HG03558 (cell line): ENCODE results near the gene UNC79.

Experiments
- ATAC-seq: cut with Tn5 transposase; IDR thresholded peaks from one replicate; pipeline ENCODE4 v1.9.1; 2021; ENCODE audit warnings: moderate number of reproducible peaks; ENCODE audit not compliant: unreplicated experiment; ENCODE audit errors: extremely low read depth

Gene UNC79

DNA sequence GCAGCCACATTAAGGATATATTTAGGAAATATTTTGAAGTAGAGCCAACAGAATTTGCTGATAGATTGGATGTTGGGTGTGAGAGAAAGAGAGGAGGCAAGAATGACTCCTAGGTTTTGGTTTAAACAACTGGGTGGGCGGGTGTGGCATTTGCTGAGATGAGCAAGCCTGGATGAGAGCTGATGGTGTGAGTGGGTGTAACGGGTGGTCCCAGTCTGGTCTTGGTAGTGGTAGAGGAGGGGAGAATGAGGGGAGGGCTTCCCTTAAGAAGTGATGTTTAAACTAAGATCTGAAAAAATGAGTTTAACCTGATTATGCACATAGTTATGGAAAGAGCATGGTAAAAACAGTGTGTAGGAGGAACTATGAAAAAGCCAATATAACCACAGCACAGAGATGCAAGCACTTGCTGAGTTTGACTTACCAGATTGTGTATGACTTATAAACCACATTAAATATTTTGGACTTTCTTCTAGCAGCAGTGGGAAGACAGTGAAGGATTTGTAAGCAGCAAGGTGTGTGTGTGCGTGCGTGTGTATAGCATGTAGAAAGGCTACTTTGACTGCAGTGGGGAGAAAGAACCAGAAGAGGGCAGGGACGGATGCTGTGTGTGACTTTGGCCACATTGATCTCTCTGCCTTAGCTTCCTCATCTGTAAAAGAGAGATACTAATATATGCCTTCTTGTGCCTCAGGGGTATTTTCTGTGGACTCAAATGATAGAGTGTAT, 217.9 kb downstream of the UNC79 start:
- ATAC-seq: no peak

DNA sequence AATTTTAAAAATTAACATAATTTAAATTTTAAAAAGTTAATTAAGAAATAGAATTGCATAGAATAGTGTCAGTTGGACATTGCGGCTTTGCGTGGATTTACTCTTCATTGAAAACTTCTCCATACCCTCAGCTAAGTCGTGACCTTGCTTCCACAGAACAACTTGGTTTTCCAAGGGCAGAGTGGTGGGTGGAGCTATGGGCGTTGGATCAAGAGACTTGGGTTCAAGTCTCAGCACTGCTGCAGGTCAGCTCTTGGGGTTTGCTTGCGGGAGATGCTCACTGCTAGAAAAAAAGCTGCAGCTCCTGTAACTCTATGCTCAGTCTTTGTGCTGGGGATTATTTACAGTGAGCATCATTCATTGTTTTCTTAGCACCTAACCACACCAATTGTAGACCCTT, 223.9 kb downstream of the UNC79 start:
- no peak for ATAC-seq

DNA sequence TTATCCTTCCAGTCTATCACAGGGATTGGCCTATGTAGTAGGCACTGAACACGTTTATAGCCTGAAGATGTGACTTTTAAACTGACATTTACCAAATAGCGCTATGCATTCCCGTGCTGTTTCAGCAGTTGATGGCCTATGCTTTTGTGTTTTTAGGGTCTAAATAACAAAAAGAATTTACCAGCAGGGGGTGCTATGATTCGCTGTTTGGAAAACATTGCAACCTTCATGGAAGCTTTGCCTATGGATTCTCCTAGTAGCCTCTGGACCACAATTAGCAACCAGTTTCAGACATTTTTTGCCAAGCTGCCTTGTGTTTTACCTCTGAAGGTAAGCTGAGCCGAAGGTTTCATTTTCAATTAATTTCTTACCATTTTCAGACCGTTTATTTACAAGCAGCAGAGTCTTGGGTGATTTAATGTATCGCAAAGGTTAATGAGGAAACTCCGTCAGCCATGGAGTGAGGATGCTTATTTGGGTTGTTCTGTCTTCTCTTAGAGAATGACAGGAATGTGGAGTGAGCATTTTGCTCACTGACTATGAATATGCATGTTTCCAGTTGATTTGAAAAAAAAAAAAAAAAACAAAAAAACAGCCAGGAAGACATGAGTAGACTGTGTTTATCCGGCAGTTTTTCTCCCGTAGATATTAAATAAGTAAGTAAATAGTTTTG, 224.5 kb downstream of the UNC79 start:
- ATAC-seq: no peak

DNA sequence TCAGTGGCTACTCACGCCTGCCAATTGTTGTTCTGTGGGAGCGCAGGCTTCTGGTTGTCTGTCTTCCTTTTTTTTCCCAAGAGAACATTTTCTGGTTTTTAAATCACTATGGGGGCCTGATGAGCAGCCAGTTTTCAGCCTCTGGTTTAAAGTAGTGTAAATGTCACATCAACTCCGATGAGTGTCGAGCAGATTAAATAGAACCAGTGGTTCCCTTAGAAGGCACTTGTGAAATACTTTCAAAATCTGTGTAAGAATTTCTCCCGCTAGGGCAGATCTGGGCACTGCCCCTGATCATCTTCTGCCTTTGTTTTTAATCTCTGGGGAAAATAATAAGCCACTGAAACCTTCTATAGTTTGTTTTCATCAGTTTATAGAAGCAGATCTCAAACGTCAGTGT, 227.1 kb downstream of the UNC79 start:
- ATAC-seq: no peak

GRCh38 chr14:93663317-93663716, 232.6 kb downstream of the UNC79 start:
- no peak for ATAC-seq

- ATAC-seq: no peak
Observed at GRCh38 chr14:93665169-93665568, 234.4 kb downstream of the UNC79 start.

DNA sequence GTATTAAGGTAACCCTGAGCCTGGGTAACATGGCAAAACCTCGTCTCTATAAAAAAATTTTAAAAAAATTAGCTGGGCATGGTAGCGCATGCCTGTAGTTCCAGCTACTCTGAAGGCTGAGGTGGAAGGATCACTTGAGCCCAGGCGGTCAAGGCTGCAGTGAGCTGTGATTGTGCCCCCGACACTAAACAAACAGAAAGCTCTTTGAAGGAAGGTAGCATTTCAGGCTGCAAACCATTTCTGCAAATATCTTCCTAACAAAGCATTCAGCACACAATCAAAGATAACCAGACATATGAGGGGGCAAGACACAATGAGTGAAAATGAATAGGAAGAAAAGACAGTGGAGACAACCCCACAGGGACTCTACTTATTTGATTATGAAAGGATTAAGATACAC, 238.9 kb downstream of the UNC79 start:
- ATAC-seq: no peak

DNA sequence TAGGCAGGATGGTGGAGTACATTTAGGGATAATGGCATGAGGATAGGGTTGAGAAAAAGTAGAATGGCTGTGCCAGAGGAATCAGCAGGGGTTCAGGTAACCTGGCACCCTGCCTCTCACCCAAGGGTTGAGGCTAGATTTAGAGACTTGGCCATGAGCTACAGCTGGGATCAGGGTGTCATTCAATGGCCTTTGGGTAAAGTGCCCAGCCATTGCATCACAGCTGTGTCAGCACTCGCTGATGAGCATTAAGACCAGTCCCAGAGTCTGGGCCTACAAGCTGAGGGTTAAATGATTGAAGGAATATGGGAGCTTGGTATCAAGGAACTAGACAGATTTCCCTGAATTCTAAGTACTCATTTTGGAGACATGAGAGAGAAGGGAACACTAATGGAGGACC, 243.6 kb downstream of the UNC79 start:
- ATAC-seq: no peak

DNA sequence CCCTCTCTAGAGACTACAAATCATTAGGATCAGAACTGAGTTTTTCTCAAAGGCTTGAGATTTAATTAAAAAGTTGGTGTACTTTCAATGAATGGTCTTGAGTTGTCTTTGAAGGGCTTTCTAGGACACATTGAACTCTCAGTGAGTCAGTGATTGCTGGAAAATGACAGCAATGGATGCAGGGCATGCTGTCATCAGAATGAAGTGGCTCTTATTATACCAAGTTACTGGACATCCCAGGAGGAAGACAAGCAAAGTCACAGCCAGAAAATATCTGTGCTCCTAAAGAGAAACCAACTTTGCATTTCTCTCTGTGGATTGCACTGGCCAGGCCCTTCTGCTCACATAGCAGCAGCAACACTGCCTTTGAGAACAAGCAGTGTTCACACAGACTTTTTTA, 244.9 kb downstream of the UNC79 start:
- ATAC-seq: no peak

GRCh38 chr14:93676416-93676958, 245.7 kb downstream of the UNC79 start:
- ATAC-seq: no peak

DNA sequence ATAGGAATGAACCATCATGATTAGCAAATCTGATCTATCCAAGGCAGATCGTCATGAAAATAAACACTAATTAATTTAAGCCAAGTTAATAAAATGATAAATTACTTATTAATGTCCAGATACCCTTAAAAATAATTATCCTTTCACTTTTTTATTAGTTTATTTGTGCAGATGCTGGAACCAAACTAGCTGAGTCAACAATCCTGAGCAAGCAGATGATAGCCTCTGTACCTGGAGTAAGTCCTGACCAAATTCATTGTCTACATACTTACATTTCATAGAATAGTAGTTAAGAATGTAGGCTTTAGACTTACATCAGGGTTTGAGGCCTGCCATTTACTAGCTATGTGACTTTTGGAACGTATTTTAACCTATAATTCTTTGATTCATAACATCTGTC, 251.7 kb downstream of the UNC79 start:
- no peak for ATAC-seq

- ATAC-seq: no peak
Observed at GRCh38 chr14:93683226-93683625, 252.5 kb downstream of the UNC79 start.

DNA sequence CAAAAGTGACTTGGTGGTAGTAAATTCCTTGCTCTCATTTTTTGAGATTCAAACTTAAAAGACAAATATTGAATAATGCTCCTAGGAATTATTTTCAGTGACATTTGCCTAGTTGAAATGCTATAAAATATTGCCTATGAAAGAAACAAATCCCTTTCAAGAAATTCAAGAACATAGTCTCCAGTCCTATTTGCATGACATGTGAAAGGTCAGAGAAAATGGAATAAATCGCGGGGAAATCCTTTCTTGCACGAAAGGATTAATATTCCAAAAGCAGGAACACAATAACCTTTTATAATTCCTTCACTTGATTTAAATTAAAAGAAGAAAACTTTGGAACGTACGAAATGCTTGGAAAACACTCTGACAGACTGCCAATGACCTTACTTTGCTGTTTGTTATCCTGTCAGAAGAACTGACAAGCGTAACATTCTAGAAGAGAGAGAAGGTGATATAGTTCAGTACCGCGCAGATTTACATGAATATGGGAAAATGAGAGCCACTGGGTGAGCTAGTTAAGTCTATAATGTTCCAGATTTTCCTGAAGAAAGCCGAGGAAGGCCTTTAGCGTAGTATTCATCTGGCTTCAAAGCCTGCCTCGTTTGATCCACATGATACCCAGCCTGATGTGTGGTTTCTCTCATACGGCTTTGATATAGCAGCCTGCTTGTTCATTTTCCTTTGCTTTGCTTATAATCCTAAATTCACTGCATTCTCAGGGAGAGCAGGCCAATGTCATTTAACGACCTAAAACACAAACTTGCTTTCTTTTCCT, 254.6 kb downstream of the UNC79 start:
- no peak for ATAC-seq

GRCh38 chr14:93686268-93686667, 255.5 kb downstream of the UNC79 start:
- ATAC-seq: no peak

- ATAC-seq: no peak
Observed at GRCh38 chr14:93688239-93688666, 257.5 kb downstream of the UNC79 start.

GRCh38 chr14:93688820-93689219, 258.1 kb downstream of the UNC79 start:
- no peak for ATAC-seq

GRCh38 chr14:93690146-93690545, 259.4 kb downstream of the UNC79 start:
- ATAC-seq: no peak

DNA sequence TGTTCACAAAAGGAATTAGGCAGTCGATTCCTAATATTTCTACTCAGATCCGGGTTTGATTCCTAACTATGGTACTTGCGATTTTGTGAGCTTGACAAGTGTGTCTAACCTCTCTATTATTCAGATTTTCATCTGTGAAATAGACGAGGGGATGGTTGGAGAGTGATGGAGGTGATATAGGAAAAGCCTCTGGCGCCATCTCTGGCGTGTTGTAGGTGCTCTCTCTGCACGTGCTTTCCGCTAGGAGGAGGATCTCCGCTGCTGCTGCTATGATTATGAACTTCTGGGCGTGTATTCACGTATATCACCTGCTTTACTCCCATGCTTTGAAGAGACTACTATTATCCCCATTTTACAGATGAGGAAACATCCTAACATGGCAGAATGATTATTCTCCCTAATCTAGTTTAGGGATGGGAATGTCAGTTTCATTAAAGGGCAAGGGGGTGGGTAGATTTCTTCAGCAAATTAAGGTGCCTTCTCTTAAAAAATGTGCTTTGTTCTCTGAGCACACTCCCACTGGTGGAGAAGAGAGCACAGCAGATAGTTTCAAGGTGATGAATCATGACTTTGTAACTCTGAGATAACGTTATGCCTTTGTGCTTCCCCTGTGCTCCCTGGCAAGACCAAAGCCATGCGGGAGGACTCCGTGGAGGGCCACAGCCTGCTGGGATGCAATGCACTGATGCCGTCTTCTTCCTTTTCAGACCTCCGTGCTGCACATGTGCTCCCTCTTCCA, 260.5 kb downstream of the UNC79 start:
- no peak for ATAC-seq

DNA sequence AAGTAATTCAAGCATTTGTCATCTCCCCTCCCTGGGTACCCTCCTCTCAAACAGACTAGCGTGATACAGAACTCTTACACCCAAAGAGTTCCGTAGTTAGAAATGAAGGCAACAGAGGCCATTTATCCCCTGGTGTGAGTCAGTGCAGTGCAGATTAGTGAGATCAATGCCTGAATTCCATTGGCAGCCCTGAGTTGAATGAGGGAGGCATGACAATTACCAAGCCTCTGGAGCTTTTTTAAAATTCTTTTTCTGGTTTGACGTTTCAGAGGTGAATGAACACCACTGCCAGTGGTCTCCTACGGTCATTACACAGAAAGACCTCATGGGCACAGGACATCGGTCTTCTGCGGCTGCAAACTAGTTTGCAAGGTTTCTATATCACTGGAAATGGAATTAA, 263.2 kb downstream of the UNC79 start:
- no peak for ATAC-seq

GRCh38 chr14:93700928-93701327, 270.2 kb downstream of the UNC79 start:
- no peak for ATAC-seq
